Measurements from ENCODE around the gene UGT2B10. TPM values are rescaled to one million over a fixed set of nuclear protein-coding genes. Genes with fewer than 3 reads are reported as not detected.
"Not testable (repeated sequence)": the region's sequence is repeated elsewhere in the genome, so short reads cannot be mapped to it uniquely, and the experiment has no call there.

UGT2B10 gene
- total and polyA plus RNA-seq, 2 of the 4 experiments (the other 2 are of a cell fraction) = not detected

GRCh38 chr4:68810919-68811318, 4.9 kb upstream of the UGT2B10 start:
- H2AK5ac ChIP-seq (ENCODE audit: low read depth, low read length) = no peak overlapping the region
- H3K56ac ChIP-seq (ENCODE audit: extremely low read depth, insufficient read depth, low read length) = no peak overlapping the region
- ChIA-PET POLR2A (ENCODE audit: unreplicated experiment) (no interaction called here), CTCF (no interaction called here)
- H2BK15ac ChIP-seq (ENCODE audit: low read depth, low read length) = no peak overlapping the region
- ATAC-seq (ENCODE audit: low read depth) = no peak
- no peak overlapping the region for H3K14ac ChIP-seq (replicated peaks; ENCODE audit: low read depth, low read length)
- in situ Hi-C loops (cut with MboI; ENCODE audit: low sequenced_read_pairs) (no loop called here), intact Hi-C loops (cut with micrococcal nuclease) (no loop called here), dilution Hi-C loops (cut with HindIII; ENCODE audit: low sequenced_read_pairs, unreplicated experiment) (no loop called here)
- H3K4ac ChIP-seq (ENCODE audit: low read depth, low read length) = no peak overlapping the region
- no peaks in the 10 kb centered on the region for H3K36me3 ChIP-seq (ENCODE audit: control insufficient read depth, insufficient read depth, low read length)
- H3K4me2 ChIP-seq (ENCODE audit: low read depth, low read length) = no peak overlapping the region
- no peak overlapping the region for H2AFZ ChIP-seq (replicated peaks; ENCODE audit: low read length, poor library complexity)
- TF ChIP-seq BHLHE40 (IDR thresholded peaks at IDR 0.05; ENCODE audit: low read depth, low read length) (no peak), FOS (IDR thresholded peaks at IDR 0.05; ENCODE audit: low read depth, low read length) (no peak), MXI1 (IDR thresholded peaks at IDR 0.05; ENCODE audit: borderline replicate concordance, low read depth, low read length) (no peak), SMC3 (IDR thresholded peaks at IDR 0.05; ENCODE audit: low read depth, low read length) (no peak)
- no peak for DNase-seq
- no peak overlapping the region for H3K23ac ChIP-seq (ENCODE audit: low read depth, low read length)
- no peak overlapping the region for H2AK9ac ChIP-seq (replicated peaks; ENCODE audit: low read depth, low read length, poor library complexity)
- H3K27ac ChIP-seq (ENCODE audit: insufficient read depth, low read length) = no peak overlapping the region
- no peak overlapping the region for H3K9ac ChIP-seq (ENCODE audit: low read depth, low read length)
- no peak overlapping the region for H2BK5ac ChIP-seq (ENCODE audit: low read depth, low read length, poor library complexity, severe bottlenecking)
- no peak overlapping the region for H4K91ac ChIP-seq (ENCODE audit: insufficient read depth, low read depth, low read length)
- BruUV-seq (replicated peaks) = no TSS peak
- H3K9me1 ChIP-seq (ENCODE audit: insufficient read depth, low read length) = no peaks in the 10 kb centered on the region
- H3K79me1 ChIP-seq (ENCODE audit: low read depth in 1 of 2, low read length in 2 of 2) = no peaks in the 10 kb centered on the region
- H3K18ac ChIP-seq (ENCODE audit: low read depth, low read length) = no peak overlapping the region
- H3K4me1 ChIP-seq (ENCODE audit: control insufficient read depth, insufficient read depth, low read length) = no peaks in the 10 kb centered on the region
- no peaks in the 10 kb centered on the region for H3K27me3 ChIP-seq (ENCODE audit: control insufficient read depth, insufficient read depth, low read length)
- WGBS, 2 experiments (ENCODE audit: extremely low coverage in 2 of 2, insufficient read length in 1 of 2) = no CpG with 5 or more reads among the region's 2 CpGs
- no peak overlapping the region for H2BK120ac ChIP-seq (ENCODE audit: low read depth, low read length)
- H4K20me1 ChIP-seq (ENCODE audit: insufficient read depth, low read length) = no peaks in the 10 kb centered on the region
- H2BK20ac ChIP-seq (ENCODE audit: low read depth, low read length) = no peak overlapping the region
- H4K8ac ChIP-seq (ENCODE audit: low read depth in 2 of 2, low read length in 2 of 2) = no peak overlapping the region
- no peak overlapping the region for H4K5ac ChIP-seq (ENCODE audit: low read depth, low read length)
- H3K4me3 ChIP-seq (ENCODE audit: insufficient read depth, low read depth, low read length) = no peak overlapping the region
- H3K9me3 ChIP-seq (ENCODE audit: control insufficient read depth, insufficient read depth, low read length) = no peaks in the 10 kb centered on the region; the same call in 1 of the 2 replicates

GRCh38 chr4:68816410-68817265, 844 bp downstream of the UGT2B10 start:
- H3K56ac ChIP-seq (ENCODE audit: extremely low read depth, insufficient read depth, low read length); H3K79me1 ChIP-seq (ENCODE audit: low read depth in 1 of 2, low read length in 2 of 2); dilution Hi-C loops (cut with HindIII; ENCODE audit: low sequenced_read_pairs, unreplicated experiment); H2AFZ ChIP-seq (replicated peaks; ENCODE audit: low read length, poor library complexity); H2BK120ac ChIP-seq (ENCODE audit: low read depth, low read length); H4K8ac ChIP-seq (ENCODE audit: low read depth in 2 of 2, low read length in 2 of 2); H3K27me3 ChIP-seq (ENCODE audit: control insufficient read depth, insufficient read depth, low read length); H3K9me3 ChIP-seq (ENCODE audit: control insufficient read depth, insufficient read depth, low read length); in situ Hi-C loops (cut with MboI; ENCODE audit: low sequenced_read_pairs); DNase-seq; H3K27ac ChIP-seq (ENCODE audit: insufficient read depth, low read length); H4K5ac ChIP-seq (ENCODE audit: low read depth, low read length); H4K91ac ChIP-seq (ENCODE audit: insufficient read depth, low read depth, low read length); POLR2A ChIA-PET (ENCODE audit: unreplicated experiment); H3K4me1 ChIP-seq (ENCODE audit: control insufficient read depth, insufficient read depth, low read length); H3K36me3 ChIP-seq (ENCODE audit: control insufficient read depth, insufficient read depth, low read length); H3K18ac ChIP-seq (ENCODE audit: low read depth, low read length); BruUV-seq (replicated peaks); H3K9ac ChIP-seq (ENCODE audit: low read depth, low read length); H2AK9ac ChIP-seq (replicated peaks; ENCODE audit: low read depth, low read length, poor library complexity); H4K20me1 ChIP-seq (ENCODE audit: insufficient read depth, low read length); H2BK20ac ChIP-seq (ENCODE audit: low read depth, low read length); H3K4ac ChIP-seq (ENCODE audit: low read depth, low read length); H2AK5ac ChIP-seq (ENCODE audit: low read depth, low read length); H3K23ac ChIP-seq (ENCODE audit: low read depth, low read length); H3K14ac ChIP-seq (replicated peaks; ENCODE audit: low read depth, low read length); CTCF ChIA-PET; H3K4me3 ChIP-seq (ENCODE audit: insufficient read depth, low read depth, low read length); H3K4me2 ChIP-seq (ENCODE audit: low read depth, low read length); intact Hi-C loops (cut with micrococcal nuclease); H2BK5ac ChIP-seq (ENCODE audit: low read depth, low read length, poor library complexity, severe bottlenecking); H2BK15ac ChIP-seq (ENCODE audit: low read depth, low read length); ATAC-seq (ENCODE audit: low read depth); H3K9me1 ChIP-seq (ENCODE audit: insufficient read depth, low read length): not testable (repeated sequence)
- no CpG with 5 or more reads among the region's 5 CpGs for WGBS, 2 experiments (ENCODE audit: extremely low coverage in 2 of 2, insufficient read length in 1 of 2)

Measured in IMR-90 (cell line).